Measurements from ENCODE around the gene SCN4B. TPM values are rescaled to one million over a fixed set of nuclear protein-coding genes. Genes with fewer than 3 reads are reported as not detected.

The SCN4B gene
- total and polyA plus RNA-seq, 12 donors = 0.17 to 16.9 (median 4.6) TPM

DNA sequence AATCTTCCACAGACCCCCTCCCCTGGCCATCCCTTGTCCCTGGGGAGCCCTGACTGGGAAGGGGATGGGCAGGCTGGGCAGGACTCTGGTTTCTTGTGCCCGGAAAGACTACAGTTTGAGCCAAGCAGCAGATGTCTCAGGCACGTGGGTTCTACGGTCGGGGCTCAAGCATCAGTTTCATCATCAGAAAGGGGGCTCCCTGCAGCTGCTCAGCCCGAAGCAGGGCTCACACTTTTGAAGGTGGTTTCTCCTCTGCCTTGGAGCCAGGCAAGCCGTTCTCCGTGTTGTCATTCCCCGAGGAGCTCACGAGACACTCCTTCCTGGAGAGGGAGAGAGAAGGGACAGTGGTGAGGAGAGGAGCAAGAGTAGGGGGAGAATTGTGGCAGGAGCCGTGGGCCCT is 15.8 kb downstream of the SCN4B start:
- Histone ChIP-seq H3K4me1 (replicated peaks in 1 of 2) (no peaks in the 10 kb centered on the region), H3K4me3 (no peak overlapping the region), H3K27me3 (peaks cover under 1% of the 10 kb centered on the region), H3K27ac (no peak overlapping the region), H3K9me3 (replicated peaks in 1 of 3) (no peaks in the 10 kb centered on the region), H3K36me3 (replicated peaks in 1 of 2) (no peaks in the 10 kb centered on the region)
- no peak for DNase-seq
- intact Hi-C loops (cut with DNase I) = no loop called here
- TF ChIP-seq POLR2A (IDR thresholded peaks at IDR 0.05) (no peak), CTCF (IDR thresholded peaks at IDR 0.05) (no peak)
- 76 to 83% (median 78%) methylated on average over 4 to 10 of the region's 10 CpGs for WGBS, 4 donors

DNA sequence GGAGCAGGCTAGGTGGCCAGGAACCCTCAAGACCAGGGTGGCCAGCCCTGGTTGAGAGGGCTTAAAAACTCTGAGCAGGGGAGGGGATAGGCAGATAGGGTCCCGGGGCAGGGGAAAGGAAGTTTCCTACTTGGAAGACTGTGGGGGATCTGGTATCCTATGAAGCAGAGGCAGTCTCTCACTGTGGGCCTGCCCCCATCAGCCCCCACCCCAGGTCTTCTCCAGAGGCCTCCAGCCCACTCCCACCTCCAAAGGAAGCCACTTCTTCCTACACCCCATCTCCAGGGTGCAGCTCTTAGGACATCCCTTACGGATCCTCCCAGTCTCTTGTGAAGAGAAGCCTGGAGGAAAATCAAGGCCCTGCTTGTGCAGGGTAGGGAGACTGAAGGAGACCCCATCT is 16.3 kb downstream of the SCN4B start:
- intact Hi-C loops (cut with DNase I) = no loop called here
- Histone ChIP-seq H3K9me3 (replicated peaks in 1 of 3) (no peaks in the 10 kb centered on the region), H3K27ac (no peak overlapping the region), H3K36me3 (replicated peaks in 1 of 2) (no peaks in the 10 kb centered on the region), H3K4me1 (replicated peaks in 1 of 2) (no peaks in the 10 kb centered on the region), H3K4me3 (no peak overlapping the region), H3K27me3 (no peaks in the 10 kb centered on the region)
- TF ChIP-seq CTCF (IDR thresholded peaks at IDR 0.05) = no peak
- TF ChIP-seq POLR2A (IDR thresholded peaks at IDR 0.05) = no peak
- DNase-seq = no peak
- WGBS, 4 donors = 79 to 83% (median 80%) methylated on average over 1 to 2 of the region's 2 CpGs

GRCh38 chr11:118135796-118136165 is 16.8 kb downstream of the SCN4B start:
- Histone ChIP-seq H3K36me3 (replicated peaks in 1 of 2) (no peaks in the 10 kb centered on the region), H3K4me3 (no peak overlapping the region), H3K27ac (no peak overlapping the region), H3K27me3 (no peaks in the 10 kb centered on the region), H3K4me1 (replicated peaks in 1 of 2) (no peaks in the 10 kb centered on the region), H3K9me3 (replicated peaks in 1 of 3) (no peaks in the 10 kb centered on the region)
- intact Hi-C loops (cut with DNase I) = no loop called here
- no peak for DNase-seq
- 67 to 95% (median 81%) methylated on average over 1 to 5 of the region's 5 CpGs for WGBS, 4 donors
- TF ChIP-seq POLR2A (IDR thresholded peaks at IDR 0.05) (no peak), CTCF (IDR thresholded peaks at IDR 0.05) (no peak)

GRCh38 chr11:118135051-118135795 is 17.4 kb downstream of the SCN4B start:
- H3K4me3 ChIP-seq = no peak overlapping the region
- no peaks in the 10 kb centered on the region for H3K36me3 ChIP-seq (replicated peaks in 1 of 2)
- intact Hi-C loops (cut with DNase I) = no loop called here
- no peaks in the 10 kb centered on the region for H3K27me3 ChIP-seq
- H3K4me1 ChIP-seq (replicated peaks in 1 of 2) = no peaks in the 10 kb centered on the region
- DNase-seq = no peak
- H3K27ac ChIP-seq = no peak overlapping the region
- TF ChIP-seq CTCF (IDR thresholded peaks at IDR 0.05) = no peak
- no peak for TF ChIP-seq POLR2A (IDR thresholded peaks at IDR 0.05)
- WGBS, 4 donors = 75 to 81% (median 77%) methylated on average over 2 to 7 of the region's 7 CpGs
- no peaks in the 10 kb centered on the region for H3K9me3 ChIP-seq (replicated peaks in 1 of 3)
